Gastrocnemius medialis (tissue), 4 donors: ENCODE results near the gene MYO15A. TPM values are rescaled to one million over a fixed set of nuclear protein-coding genes. Genes with fewer than 3 reads are reported as not detected.
A peak's percentile ranks its signal among the peaks of the same experiment; 100 is the strongest.

Experiments used
- ATAC-seq, 2 donors: fragments of 150-250 bp; one replicate each; pipeline ENCODE4 v1.9.1; 2016
- DNase-seq, 2 donors: peaks; one replicate each; pipeline ENCODE4 v3.0.0-alpha.2; 2019
- H3K27ac ChIP-seq, 4 donors: fragments of 200-600 bp; sonication (generic); 1 replicate in 1 of 4; 2 replicates in 3 of 4; pipeline ENCODE4 v1.5.1; 2016 to 2018; ENCODE audit warnings: mild to moderate bottlenecking in 2 of 4, moderate library complexity in 1 of 4
- H3K27me3 ChIP-seq, 3 donors: fragments of 200-600 bp; sonication (generic) in 2 of 3; 1 replicate in 1 of 3; 2 replicates in 2 of 3; pipeline versions ENCODE4 v1.5.1 to v1.6.0; 2016 to 2019; ENCODE audit warnings: mild to moderate bottlenecking in 1 of 3, moderate library complexity in 1 of 3
- H3K36me3 ChIP-seq, 2 donors: fragments of 200-600 bp; sonication (generic) in 1 of 2; one replicate each; pipeline ENCODE4 v1.5.1; 2017 to 2018
- H3K4me1 ChIP-seq, 2 donors: fragments of 200-600 bp; sonication (generic) in 1 of 2; one replicate each; pipeline ENCODE4 v1.5.1; 2016 to 2017; ENCODE audit warnings: mild to moderate bottlenecking in 2 of 2
- H3K4me3 ChIP-seq, 4 donors: fragments of 200-600 bp; sonication (generic) in 3 of 4; 1 replicate in 1 of 4; 2 replicates in 3 of 4; pipeline ENCODE4 v1.5.1; 2016 to 2019; ENCODE audit warnings: mild to moderate bottlenecking in 2 of 4
- H3K9me3 ChIP-seq, 3 donors: fragments of 200-600 bp; sonication (generic) in 2 of 3; 1 replicate in 1 of 3; 2 replicates in 2 of 3; pipeline ENCODE4 v1.5.1; 2016 to 2019
- POLR2A ChIP-seq, 2 donors: fragments of 450-650 bp; IDR thresholded peaks; one replicate each; pipeline ENCODE4 v1.6.1; 2017; ENCODE audit warnings: antibody characterized with exemption in 2 of 2, mild to moderate bottlenecking in 2 of 2, moderate library complexity in 2 of 2
- in situ Hi-C, 4 donors: fragments of 200-750 bp; cut with MboI; loops; one replicate each; pipeline versions ENCODE4 v1.15.0 to v1.8.0; 2017; ENCODE audit warnings: low sequenced_read_pairs in 4 of 4
- intact Hi-C: fragments of 100-400 bp; cut with DNase I; formaldehyde crosslinking; loops from one replicate; pipeline ENCODE4 v1.15.1; 2023; ENCODE audit warnings: low total_unique reads
- total RNA-seq, 4 donors: library from RNA; depleted of rRNA; stranded (reverse); fragments of >200 nt; gene quantifications; one replicate each; pipeline versions ENCODE4 v1.1.0 to v1.2.3, GENCODE V29; 2016
- TF ChIP-seq, protein P1 (sequence below), 5 experiments: fragments of 450-650 bp in 3 of 5; fragments of 200-600 bp in 2 of 5; sonication (generic) in 2 of 5; IDR thresholded peaks in 4 of 5; conservative IDR thresholded peaks in 1 of 5; 1 replicate in 4 of 5; 2 replicates in 1 of 5; pipeline ENCODE4 v1.5.1; 2016 to 2019; ENCODE audit warnings: antibody characterized with exemption in 5 of 5, mild to moderate bottlenecking in 3 of 5, moderate library complexity in 3 of 5

Gene MYO15A
- total RNA-seq, 4 donors from 2014 or later: 0.04 to 0.70 (median 0.31) TPM; not detected in 1

DNA sequence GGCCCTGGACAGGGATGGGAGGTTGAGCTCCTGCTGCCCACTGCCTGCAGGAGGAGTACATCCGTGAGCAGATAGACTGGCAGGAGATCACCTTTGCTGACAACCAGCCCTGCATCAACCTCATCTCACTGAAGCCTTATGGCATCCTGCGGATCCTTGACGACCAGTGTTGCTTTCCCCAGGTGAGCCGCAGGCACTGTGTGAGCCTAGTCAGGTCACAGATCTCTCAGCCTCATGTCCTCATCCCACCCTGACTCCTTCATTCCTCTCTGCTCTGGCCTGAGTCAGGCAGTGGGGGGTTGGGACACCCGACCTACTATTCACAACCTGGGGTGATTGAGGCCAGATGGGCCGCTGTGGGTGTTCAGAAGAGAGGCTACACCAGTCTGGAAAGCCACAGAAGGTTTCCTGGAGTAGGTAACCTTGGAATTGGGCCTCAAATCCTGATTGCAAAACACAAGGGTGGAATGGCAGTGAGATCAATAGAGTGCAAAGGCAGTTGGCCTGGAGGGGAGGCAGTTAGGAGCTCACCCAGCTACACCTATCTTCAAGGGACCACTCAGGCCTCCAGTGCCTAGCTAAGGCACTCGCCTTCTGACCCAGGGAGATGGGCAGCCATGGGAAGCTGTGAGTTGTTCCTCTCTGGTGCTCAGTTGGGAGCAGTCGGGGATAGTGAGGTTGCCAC is 29.7 kb downstream of the MYO15A start:
- Histone ChIP-seq H3K36me3 (no peaks in the 10 kb centered on the region), H3K4me1 (peaks cover 0 to 10% of the 10 kb centered on the region in 2 donors), H3K27me3 (no peaks in the 10 kb centered on the region), H3K4me3 (no peak overlapping the region), H3K9me3 (no peaks in the 10 kb centered on the region), H3K27ac (no peak overlapping the region)
- in situ Hi-C loops (no loop called here), intact Hi-C loops (no loop called here)
- TF ChIP-seq, protein P1, sequence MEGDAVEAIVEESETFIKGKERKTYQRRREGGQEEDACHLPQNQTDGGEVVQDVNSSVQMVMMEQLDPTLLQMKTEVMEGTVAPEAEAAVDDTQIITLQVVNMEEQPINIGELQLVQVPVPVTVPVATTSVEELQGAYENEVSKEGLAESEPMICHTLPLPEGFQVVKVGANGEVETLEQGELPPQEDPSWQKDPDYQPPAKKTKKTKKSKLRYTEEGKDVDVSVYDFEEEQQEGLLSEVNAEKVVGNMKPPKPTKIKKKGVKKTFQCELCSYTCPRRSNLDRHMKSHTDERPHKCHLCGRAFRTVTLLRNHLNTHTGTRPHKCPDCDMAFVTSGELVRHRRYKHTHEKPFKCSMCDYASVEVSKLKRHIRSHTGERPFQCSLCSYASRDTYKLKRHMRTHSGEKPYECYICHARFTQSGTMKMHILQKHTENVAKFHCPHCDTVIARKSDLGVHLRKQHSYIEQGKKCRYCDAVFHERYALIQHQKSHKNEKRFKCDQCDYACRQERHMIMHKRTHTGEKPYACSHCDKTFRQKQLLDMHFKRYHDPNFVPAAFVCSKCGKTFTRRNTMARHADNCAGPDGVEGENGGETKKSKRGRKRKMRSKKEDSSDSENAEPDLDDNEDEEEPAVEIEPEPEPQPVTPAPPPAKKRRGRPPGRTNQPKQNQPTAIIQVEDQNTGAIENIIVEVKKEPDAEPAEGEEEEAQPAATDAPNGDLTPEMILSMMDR (IDR thresholded peaks at IDR 0.05 in 4 of 5, conservative IDR thresholded peaks at IDR 0.05 in 1 of 5): no peak
- no peak for TF ChIP-seq POLR2A (IDR thresholded peaks at IDR 0.05)
- no peak for DNase-seq
- no peak for ATAC-seq

DNA sequence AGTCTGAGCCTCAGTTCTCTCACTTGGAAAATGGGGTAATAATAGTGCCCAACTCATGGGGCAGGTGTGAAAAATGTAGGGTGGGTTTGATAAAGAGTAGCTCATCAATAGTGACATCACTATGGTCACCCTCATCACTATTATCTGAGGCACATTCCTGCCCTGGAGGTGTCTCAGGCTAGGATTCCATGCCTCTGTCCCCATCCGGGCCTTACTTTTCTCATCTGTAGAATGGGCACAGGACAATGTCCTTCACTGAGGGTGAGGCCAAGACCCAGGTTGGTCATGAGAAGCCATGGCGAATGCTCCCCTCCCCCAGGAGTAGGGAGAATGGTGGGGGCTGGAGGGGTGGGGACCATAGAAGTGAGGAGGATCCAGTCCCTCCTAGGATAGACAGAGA is 30.5 kb downstream of the MYO15A start:
- intact Hi-C loops (no loop called here), in situ Hi-C loops (no loop called here)
- Histone ChIP-seq H3K27ac (no peak overlapping the region), H3K4me3 (no peak overlapping the region), H3K36me3 (no peaks in the 10 kb centered on the region), H3K9me3 (no peaks in the 10 kb centered on the region), H3K27me3 (no peaks in the 10 kb centered on the region), H3K4me1 (peaks cover 0 to 10% of the 10 kb centered on the region in 2 donors)
- TF ChIP-seq POLR2A (IDR thresholded peaks at IDR 0.05): no peak
- ATAC-seq (no peak), DNase-seq (no peak)

DNA sequence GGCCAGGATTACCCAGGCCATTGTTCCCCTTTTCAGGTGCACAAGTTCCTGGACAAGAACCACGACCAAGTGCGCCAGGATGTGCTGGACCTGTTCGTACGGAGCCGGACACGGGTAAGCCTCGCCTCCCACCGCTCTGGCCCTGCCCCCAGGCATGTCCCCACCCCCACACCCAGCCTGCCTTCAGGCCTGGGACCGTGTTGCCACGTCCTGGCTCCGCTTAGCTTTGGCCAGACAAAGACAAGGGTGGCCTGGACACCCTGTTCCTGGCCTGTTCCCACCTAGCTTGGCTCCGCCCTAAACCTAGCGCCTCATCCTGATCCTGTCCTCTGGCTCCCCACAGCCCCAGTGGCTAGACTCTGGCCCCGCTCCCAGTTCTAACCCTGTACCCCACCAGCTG is 30.9 kb downstream of the MYO15A start:
- TF ChIP-seq POLR2A (IDR thresholded peaks at IDR 0.05): no peak
- TF ChIP-seq, protein P1 (IDR thresholded peaks at IDR 0.05 in 4 of 5, conservative IDR thresholded peaks at IDR 0.05 in 1 of 5): no peak
- Histone ChIP-seq H3K36me3 (no peaks in the 10 kb centered on the region), H3K4me3 (no peak overlapping the region), H3K27ac (peak overlapping the region in 1 of 4 donors; percentile 19), H3K9me3 (no peaks in the 10 kb centered on the region), H3K4me1 (peaks cover 0 to 10% of the 10 kb centered on the region in 2 donors), H3K27me3 (no peaks in the 10 kb centered on the region)
- in situ Hi-C loops: no loop called here
- DNase-seq (peak; percentile 32 to 37), ATAC-seq (peak in 1 of 2 donors; percentile 54)
- intact Hi-C loops: no loop called here

DNA sequence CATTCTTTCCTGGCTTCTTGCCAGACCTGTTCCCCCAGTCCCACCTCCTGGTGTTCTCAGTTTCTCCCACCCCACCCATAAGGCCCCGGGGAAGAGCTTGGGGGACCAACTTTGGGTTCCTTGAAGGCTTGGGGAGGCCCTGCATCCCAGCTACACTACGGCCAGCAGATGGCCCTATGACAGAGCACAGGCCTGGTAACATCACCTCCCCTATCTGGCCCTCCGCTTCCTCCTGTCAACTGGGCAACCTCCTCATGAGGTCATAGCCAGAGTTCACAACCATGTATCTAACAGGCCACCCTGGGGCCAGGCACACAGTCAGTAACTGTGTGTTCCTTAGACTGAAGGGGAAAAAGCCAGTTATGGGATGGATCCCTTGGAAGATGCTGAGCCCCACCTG is 31.4 kb downstream of the MYO15A start:
- no peak for TF ChIP-seq POLR2A (IDR thresholded peaks at IDR 0.05)
- TF ChIP-seq, protein P1 (IDR thresholded peaks at IDR 0.05 in 4 of 5, conservative IDR thresholded peaks at IDR 0.05 in 1 of 5): no peak
- H3K27ac ChIP-seq: peak overlapping the region in 1 of 4 donors; percentile 19
- ATAC-seq (no peak), DNase-seq (no peak)
- H3K9me3 ChIP-seq: no peaks in the 10 kb centered on the region
- no peaks in the 10 kb centered on the region for H3K27me3 ChIP-seq
- intact Hi-C loops (loop anchor here (2.0 kb wide), 1 partner anchor 45 kb away; no protein-coding TSS in a partner anchor), in situ Hi-C loops (no loop called here)
- peaks cover 0 to 10% of the 10 kb centered on the region in 2 donors for H3K4me1 ChIP-seq
- no peaks in the 10 kb centered on the region for H3K36me3 ChIP-seq
- no peak overlapping the region for H3K4me3 ChIP-seq

DNA sequence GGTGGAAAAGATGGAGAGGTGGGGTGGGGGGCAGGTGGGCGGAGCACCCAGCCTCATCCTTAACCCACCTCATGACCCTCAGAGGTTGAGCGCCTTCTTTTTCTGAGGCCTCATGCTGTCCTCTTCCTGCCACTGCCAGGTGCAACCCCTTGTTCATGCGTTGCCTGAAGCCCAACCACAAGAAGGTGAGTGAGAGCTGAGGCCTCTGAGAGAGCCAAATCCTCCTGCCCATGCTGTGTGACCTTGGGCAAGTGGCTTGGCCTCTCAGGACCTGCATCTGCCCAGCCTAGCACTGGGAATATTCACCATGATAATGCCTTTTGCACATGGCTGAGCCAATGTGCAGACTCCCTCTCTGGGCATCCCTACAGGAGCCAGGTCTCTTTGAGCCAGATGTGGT is 32.1 kb downstream of the MYO15A start:
- ATAC-seq (peak in 1 of 2 donors; percentile 14), DNase-seq (no peak)
- H3K27me3 ChIP-seq: no peaks in the 10 kb centered on the region
- no peaks in the 10 kb centered on the region for H3K36me3 ChIP-seq
- in situ Hi-C loops: no loop called here
- intact Hi-C loops: loop anchor here (2.0 kb wide), 1 partner anchor 44 kb away; no protein-coding TSS in a partner anchor
- H3K4me1 ChIP-seq: peaks cover 0 to 10% of the 10 kb centered on the region in 2 donors
- no peak overlapping the region for H3K4me3 ChIP-seq
- H3K27ac ChIP-seq: no peak overlapping the region
- no peak for TF ChIP-seq POLR2A (IDR thresholded peaks at IDR 0.05)
- TF ChIP-seq, protein P1 (IDR thresholded peaks at IDR 0.05 in 4 of 5, conservative IDR thresholded peaks at IDR 0.05 in 1 of 5): no peak
- H3K9me3 ChIP-seq: no peaks in the 10 kb centered on the region
